HUDEP-2 (cell line): Measurements from ENCODE around the gene PPP1R16B.

Experiments used
- DNase-seq, 76 experiments: peaks; one replicate each; lab custom pipeline; 2025; ENCODE audit not compliant: unreplicated experiment in 76 of 76; lab: John Stamatoyannopoulos, UW

Gene PPP1R16B

GRCh38 chr20:38825571-38825900 lies 20.0 kb downstream of the PPP1R16B start:
- DNase-seq = no peak

- DNase-seq = no peak
Observed at GRCh38 chr20:38825901-38826625, 20.6 kb downstream of the PPP1R16B start.

- no peak for DNase-seq
Observed at GRCh38 chr20:38827770-38828281, 22.3 kb downstream of the PPP1R16B start.

- no peak for DNase-seq
Observed at GRCh38 chr20:38828514-38829295, 23.2 kb downstream of the PPP1R16B start.

DNA sequence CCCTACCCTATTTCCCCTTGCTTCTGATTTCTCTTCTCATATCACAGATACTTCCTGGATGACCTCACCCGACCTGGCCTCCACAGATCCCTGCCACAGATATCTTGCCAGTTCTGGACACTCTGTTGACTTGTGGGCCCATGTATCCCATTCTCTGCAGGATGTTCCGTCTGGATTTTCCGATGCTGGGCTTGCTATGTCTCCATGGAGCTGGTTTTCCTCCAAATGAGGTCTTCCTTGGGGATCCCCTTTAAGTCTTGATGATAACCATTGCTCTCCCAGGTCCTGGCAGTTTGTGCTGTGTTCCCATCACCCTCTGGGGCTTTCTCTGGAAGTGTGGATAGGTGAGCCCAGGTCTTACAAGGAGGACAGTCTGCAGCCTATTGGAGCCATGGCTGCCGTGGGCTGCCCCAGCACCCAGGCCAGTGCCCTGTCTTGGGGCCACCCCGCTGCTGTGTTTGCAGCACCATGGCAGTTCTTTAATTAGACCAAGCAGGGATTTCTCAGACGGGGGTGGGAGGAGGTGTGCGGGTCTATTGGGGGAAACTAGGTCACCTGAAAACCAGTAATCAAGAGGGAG lies 23.9 kb downstream of the PPP1R16B start:
- no peak for DNase-seq

DNA sequence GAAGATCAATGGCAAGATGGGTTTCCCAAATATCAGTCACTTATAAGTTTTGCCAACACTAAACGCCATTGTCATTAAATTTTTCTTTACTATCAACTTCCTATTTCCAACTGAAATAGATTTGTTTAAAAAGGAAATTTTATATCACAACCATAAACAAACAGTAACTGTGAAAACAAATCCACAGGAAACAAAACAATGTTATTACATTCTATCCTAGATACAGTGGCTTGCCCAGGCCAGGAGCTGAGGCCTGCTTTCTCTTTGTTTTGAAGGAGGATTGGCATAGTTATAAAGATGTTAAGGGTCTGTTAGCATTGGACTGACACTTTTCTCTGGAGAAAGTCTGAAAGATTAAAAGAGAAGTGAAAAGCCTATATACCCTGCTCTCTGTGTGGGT lies 24.9 kb downstream of the PPP1R16B start:
- DNase-seq = no peak

DNA sequence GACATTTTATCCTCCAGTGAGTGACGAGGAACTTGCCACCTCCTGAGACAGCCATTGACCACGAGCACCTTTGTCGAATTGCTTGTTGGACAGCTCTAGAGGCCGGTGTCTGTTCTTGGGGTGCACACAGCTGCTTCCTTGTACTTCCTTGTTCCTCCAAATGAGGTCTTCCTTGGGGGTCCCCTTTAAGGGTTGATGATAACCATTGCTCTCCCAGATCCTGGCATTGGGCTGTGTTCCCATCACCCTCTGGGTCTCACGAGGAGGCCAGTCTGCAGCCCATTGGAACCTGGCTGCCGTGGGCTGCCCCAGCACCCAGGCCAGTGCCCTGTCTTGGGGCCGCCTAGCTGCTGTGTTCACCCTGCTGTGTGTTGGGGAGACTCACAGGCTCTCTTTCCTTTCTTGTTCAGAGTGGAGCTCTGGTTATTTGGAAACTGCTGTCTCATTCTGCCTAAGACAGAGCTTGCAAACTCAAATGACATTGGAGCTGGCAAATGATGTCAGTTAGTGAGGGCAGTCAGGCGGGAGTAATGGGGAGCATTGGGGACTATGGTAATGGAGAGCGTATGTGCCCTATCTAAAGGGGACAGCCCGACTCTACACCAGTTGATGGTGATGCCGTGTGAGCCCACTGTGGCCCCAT lies 25.7 kb downstream of the PPP1R16B start:
- DNase-seq = no peak

GRCh38 chr20:38831995-38832620 lies 26.6 kb downstream of the PPP1R16B start:
- DNase-seq = no peak

GRCh38 chr20:38833154-38833856 lies 27.8 kb downstream of the PPP1R16B start:
- DNase-seq = no peak

- no peak for DNase-seq
Observed at GRCh38 chr20:38833857-38834164, 28.3 kb downstream of the PPP1R16B start.

GRCh38 chr20:38834868-38835267 lies 29.4 kb downstream of the PPP1R16B start:
- no peak for DNase-seq

DNA sequence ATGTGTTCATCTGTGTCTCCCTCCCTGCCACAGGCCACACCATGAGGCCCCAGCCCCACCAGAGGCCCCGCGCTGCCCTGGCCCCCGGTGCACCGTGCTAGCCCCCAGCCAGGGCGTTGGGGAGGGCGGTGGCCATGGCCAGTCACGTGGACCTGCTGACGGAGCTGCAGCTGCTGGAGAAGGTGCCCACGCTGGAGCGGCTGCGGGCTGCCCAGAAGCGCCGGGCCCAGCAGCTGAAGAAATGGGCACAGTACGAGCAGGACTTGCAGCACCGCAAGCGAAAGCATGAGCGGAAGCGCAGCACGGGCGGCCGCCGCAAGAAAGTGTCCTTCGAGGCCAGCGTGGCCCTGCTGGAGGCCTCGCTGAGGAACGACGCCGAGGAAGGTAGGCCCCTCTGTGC lies 30.3 kb downstream of the PPP1R16B start:
- DNase-seq = no peak

DNA sequence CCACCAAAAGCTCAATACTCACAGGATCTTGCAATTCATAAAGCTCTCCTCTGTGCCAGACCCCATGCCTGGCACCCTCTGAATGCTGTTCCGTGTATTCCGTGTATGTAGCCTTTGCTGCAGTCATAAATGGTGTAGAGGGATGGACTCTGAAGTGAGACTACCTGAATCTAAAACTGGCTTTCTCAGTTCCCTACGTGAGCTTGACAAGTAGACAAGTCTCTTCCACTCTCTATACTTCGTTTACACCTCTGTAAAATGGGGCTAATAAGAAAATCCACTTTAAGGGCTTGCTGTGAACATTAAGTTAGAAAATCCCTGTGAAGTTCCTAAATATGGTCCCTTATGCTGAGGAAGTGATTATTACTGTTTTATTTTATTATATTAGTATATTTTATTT lies 31.5 kb downstream of the PPP1R16B start:
- DNase-seq = no peak

DNA sequence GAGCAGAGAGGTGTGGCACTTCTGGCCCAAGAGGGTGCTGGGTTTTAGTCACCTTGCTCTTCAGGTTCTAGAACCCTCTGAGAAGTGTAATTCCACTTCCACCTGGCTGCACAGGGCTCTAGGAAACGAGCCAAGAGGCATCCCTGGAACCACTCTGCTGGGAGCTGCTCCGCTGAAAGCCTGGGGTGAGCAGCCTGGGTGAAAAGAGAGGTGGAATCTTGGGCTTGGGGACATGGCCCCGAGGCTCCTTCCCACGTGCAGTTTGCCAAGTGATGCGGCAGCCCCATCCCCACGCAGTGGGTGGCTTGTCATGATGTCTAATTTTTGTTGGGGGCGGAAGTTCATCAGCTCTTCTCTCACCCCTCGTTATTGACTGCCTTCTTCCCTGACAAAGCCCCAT lies 32.8 kb downstream of the PPP1R16B start:
- DNase-seq = no peak

DNA sequence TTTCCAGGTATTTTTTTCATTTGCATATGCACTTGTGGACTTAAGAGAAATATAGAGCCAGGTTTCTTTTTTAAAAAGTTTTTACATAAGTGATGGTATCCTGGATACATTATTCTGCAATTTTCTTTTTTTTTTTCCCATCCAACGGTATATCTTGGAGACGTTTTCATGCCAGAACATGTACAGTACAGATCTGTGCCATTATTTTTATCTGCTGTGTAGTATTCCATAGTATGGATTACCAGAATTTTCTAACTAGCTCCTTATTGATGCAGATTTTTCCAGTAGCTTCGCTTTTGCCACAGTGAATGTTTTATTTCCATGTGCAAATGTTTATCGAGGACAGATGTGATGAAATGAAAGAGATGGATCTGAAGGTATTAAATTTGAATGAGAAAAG lies 34.1 kb downstream of the PPP1R16B start:
- DNase-seq = no peak

GRCh38 chr20:38840053-38840893 lies 34.8 kb downstream of the PPP1R16B start:
- DNase-seq = no peak

- DNase-seq = no peak
Observed at GRCh38 chr20:38840894-38841470, 35.5 kb downstream of the PPP1R16B start.

GRCh38 chr20:38841570-38841969 lies 36.1 kb downstream of the PPP1R16B start:
- DNase-seq = no peak

DNA sequence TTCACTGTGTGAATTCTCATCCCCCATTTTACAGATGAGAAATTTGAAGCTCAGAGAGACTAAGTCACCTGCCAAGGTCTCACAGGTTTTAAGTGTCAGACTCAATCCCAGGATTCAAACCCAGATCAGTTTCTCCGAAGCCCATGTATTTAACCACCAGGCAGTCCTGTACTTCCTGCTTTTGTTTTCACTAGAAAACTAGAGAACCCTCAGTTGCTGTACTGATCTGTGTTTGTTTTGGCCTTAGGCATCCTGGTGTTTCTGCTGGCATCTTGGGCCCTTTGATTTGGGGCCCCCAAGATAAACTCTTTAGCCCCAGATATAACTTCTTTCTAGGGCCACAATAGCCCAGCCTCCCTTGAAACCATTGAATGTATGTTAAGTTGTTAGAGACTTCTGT lies 36.5 kb downstream of the PPP1R16B start:
- DNase-seq = no peak
